ENCODE data around the gene RAD51AP2. TPM values are rescaled to one million over a fixed set of nuclear protein-coding genes. Genes with fewer than 3 reads are reported as not detected.

The RAD51AP2 gene
- total and polyA plus RNA-seq, 2 of the 8 experiments (the other 6 are each of a cell fraction or from before 2014, with no cell fraction given): 0.02 to 0.20 TPM

GRCh38 chr2:17547237-17547636, 29.0 kb upstream of the RAD51AP2 start:
- Histone ChIP-seq H3K27me3 (replicated peaks in 1 of 4; ENCODE audit: control insufficient read depth in 3 of 4, extremely low read depth in 1 of 4, insufficient read depth in 3 of 4, low read length in 3 of 4) (no peaks in the 10 kb centered on the region), H2BK5ac (ENCODE audit: low read depth, low read length) (no peak overlapping the region), H4K91ac (replicated peaks; ENCODE audit: insufficient read length, low read length) (no peak overlapping the region), H3K9me3 (ENCODE audit: insufficient read depth in 2 of 2, low read depth in 1 of 2, low read length in 1 of 2) (no peaks in the 10 kb centered on the region), H3K4me3 (ENCODE audit: extremely low read depth in 1 of 4, insufficient read depth in 2 of 4, low read depth in 3 of 4, low read length in 4 of 4) (peak overlapping the region in 1 of 4 experiments; percentile 48; a peak in 1 of 8 replicates), H3K4ac (replicated peaks; ENCODE audit: insufficient read length, low read depth, low read length) (no peak overlapping the region), H3K56ac (replicated peaks; ENCODE audit: insufficient read length, low read depth, low read length) (peak overlapping the region; percentile 23), H3K23ac (ENCODE audit: insufficient read length) (no peak overlapping the region), H4K5ac (ENCODE audit: insufficient read length, low read depth, low read length) (peak overlapping the region; percentile 38), H3K14ac (ENCODE audit: insufficient read length) (no peak overlapping the region), H3K79me1 (ENCODE audit: low read depth, low read length) (peaks cover 2% of the 10 kb centered on the region; the same call in 1 of the 2 replicates), H3K9ac (replicated peaks in 1 of 4; ENCODE audit: extremely low read depth in 1 of 4, low read depth in 3 of 4, low read length in 3 of 4) (no peak overlapping the region), H2BK15ac (ENCODE audit: low read length) (no peak overlapping the region), H2BK20ac (ENCODE audit: low read length) (no peak overlapping the region), H2BK120ac (replicated peaks; ENCODE audit: low read depth, low read length) (no peak overlapping the region), H2AK5ac (ENCODE audit: low read depth, low read length) (no peak overlapping the region), H4K8ac (ENCODE audit: extremely low read depth, insufficient read depth, low read length) (no peak overlapping the region), H3K4me2 (ENCODE audit: insufficient read depth in 1 of 2, low read depth in 2 of 2, low read length in 2 of 2) (0 out of 4 replicates have a peak overlapping the region, but pooled peaks of 1 of the 2 experiments have one; percentile 6), H4K20me1 (replicated peaks in 1 of 2; ENCODE audit: control insufficient read depth in 1 of 2, insufficient read depth in 2 of 2, low read length in 2 of 2) (no peaks in the 10 kb centered on the region), H3K18ac (ENCODE audit: extremely low read depth, low read length) (no peak overlapping the region), H3K4me1 (replicated peaks in 1 of 4; ENCODE audit: control insufficient read depth in 3 of 4, insufficient read depth in 4 of 4, low read length in 3 of 4) (peaks cover 4 to 25% (median 18%) of the 10 kb centered on the region in 4 experiments; a peak in 6 of 7 replicates), H3K79me2 (ENCODE audit: control insufficient read depth in 1 of 2, insufficient read depth in 2 of 2, low read length in 2 of 2) (peaks cover 27 to 77% of the 10 kb centered on the region in 2 experiments), H3K36me3 (ENCODE audit: control insufficient read depth in 2 of 4, insufficient read depth in 4 of 4, low read length in 3 of 4) (peaks cover 0 to 6% (median 2%) of the 10 kb centered on the region in 4 experiments; a peak in 2 of 8 replicates), H3K23me2 (ENCODE audit: low read depth, low read length) (peaks cover 7% of the 10 kb centered on the region), H2BK12ac (ENCODE audit: low read depth, low read length) (no peak overlapping the region), H2AFZ (ENCODE audit: low read length) (no peak overlapping the region), H3K27ac (ENCODE audit: low read depth, low read length) (no peak overlapping the region)
- ChIA-PET CTCF (ENCODE audit: partially characterized antibody) (interaction anchor here (0.8 to 1.5 kb wide), 2 partner anchors 13 to 15 kb away, joined by 3 read pairs; no protein-coding TSS in a partner anchor), POLR2A (ENCODE audit: partially characterized antibody) (interaction anchor here (1.0 to 2.2 kb wide), 2 partner anchors 8 to 124 kb away, joined by 3 to 12 read pairs; partner anchors contain the start of gene VSNL1)
- no peak for DNase-seq (ENCODE audit: low read depth in 1 of 2, low spot score in 2 of 2)
- WGBS, 2 experiments (ENCODE audit: extremely low coverage in 1 of 2, insufficient coverage in 1 of 2, insufficient read length in 1 of 2, insufficient replicate concordance in 2 of 2, low coverage in 1 of 2, low lambda C conversion rate in 2 of 2, missing lambda C conversion rate in 1 of 2): 86% methylated on average over 2 of the region's 2 CpGs; no CpG with 5 or more reads in 1 of the 2 experiments
- TF ChIP-seq KDM1A (IDR thresholded peaks at IDR 0.05; ENCODE audit: borderline replicate concordance, low read length) (no peak), CREB1 (IDR thresholded peaks at IDR 0.05) (no peak), RXRA (IDR thresholded peaks at IDR 0.05; ENCODE audit: insufficient read depth, low read depth, low read length) (no peak), CEBPB (IDR thresholded peaks at IDR 0.05; ENCODE audit: low read depth, low read length) (no peak), RBBP5 (IDR thresholded peaks at IDR 0.05; ENCODE audit: borderline replicate concordance, low read depth, low read length) (no peak), RAD21 (IDR thresholded peaks at IDR 0.05 in 1 of 2, conservative IDR thresholded peaks at IDR 0.05 in 1 of 2; ENCODE audit: low read depth in 2 of 2, low read length in 2 of 2) (no peak), JUND (IDR thresholded peaks at IDR 0.05; ENCODE audit: low read length) (no peak), E2F6 (IDR thresholded peaks at IDR 0.05) (no peak), ATF3 (IDR thresholded peaks at IDR 0.05; ENCODE audit: insufficient read depth, low read depth, low read length) (no peak), TCF12 (IDR thresholded peaks at IDR 0.05; ENCODE audit: low read depth, low read length) (no peak), CHD1 (IDR thresholded peaks at IDR 0.05; ENCODE audit: low read depth, low read length) (no peak)
- no peak for FAIRE-seq

All from H1 (cell line).